GM18502 (cell line): ENCODE results near the gene ZNF292.
"Not testable (repeated sequence)": the region's sequence is repeated elsewhere in the genome, so short reads cannot be mapped to it uniquely, and the experiment has no call there.

Source experiments
- ATAC-seq: cut with Tn5 transposase; IDR thresholded peaks from one replicate; pipeline ENCODE4 v1.9.1; 2021; ENCODE audit warnings: mild to moderate bottlenecking; ENCODE audit not compliant: unreplicated experiment, poor library complexity

ZNF292 gene

DNA sequence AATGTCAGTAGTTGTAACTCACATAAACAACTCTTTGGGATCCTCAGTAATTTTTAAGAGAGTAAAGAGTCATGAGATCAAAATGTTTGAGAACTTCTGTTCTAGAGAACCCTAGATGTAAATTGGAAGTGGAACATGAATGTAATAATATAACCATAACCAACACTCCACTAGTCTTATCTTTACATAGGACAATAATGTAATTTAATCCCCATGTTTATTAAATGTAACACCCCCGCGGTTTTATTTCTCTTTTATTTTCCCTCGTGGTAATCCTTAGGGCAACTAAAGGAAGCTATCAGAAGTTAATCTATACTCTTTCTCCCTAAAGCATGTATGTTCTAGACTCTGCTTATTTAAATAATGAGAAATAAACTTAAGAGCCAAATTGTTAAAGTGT, 54.4 kb downstream of the ZNF292 start:
- no peak for ATAC-seq

- peak; percentile 94 for ATAC-seq
Measured at GRCh38 chr6:87210979-87211378, 55.6 kb downstream of the ZNF292 start.

GRCh38 chr6:87212596-87212995, 57.2 kb downstream of the ZNF292 start:
- no peak for ATAC-seq

DNA sequence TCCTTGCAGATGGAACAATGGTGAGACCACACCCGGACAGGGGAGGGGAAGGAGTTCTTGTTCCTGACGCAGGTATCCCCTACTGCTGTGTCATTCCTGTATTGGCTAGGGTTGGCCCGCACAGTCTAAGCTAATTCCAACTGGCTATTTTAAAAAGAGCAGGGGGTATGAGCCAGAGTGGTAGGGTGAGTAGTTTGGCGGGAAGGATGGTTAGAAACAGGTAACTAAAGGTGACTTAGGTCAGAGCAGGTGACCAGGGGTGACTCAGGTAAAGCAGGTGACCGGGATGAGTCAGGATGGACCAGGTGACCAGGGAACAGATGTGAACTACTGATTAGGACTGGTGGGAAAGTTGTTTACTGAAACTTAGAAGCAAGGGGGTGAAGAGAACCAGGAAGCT, 58.0 kb downstream of the ZNF292 start:
- ATAC-seq, result no peak

GRCh38 chr6:87214831-87215230, 59.5 kb downstream of the ZNF292 start:
- no peak for ATAC-seq

GRCh38 chr6:87220997-87221396, 65.6 kb downstream of the ZNF292 start:
- no peak for ATAC-seq

DNA sequence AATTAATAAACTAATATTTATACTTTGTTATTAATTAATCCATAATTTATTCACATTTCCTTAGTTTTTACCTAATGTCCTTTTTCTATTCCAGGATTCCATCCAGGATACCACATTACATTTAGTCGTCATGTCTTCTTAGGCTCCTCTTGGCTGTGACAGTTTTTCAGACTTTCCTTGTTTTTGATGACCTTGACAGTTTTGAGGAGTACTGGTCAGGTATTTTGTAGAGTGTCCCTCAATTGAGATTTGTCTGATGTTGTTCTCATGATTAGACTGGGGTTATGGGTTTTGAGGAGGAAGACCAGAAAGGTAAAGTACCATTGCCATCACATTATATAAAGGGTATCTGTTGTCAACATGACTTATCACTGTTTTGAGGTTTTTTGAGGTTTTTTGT, 67.3 kb downstream of the ZNF292 start:
- ATAC-seq, result no peak

- ATAC-seq, result no peak
Measured at GRCh38 chr6:87224971-87225370, 69.6 kb downstream of the ZNF292 start.

DNA sequence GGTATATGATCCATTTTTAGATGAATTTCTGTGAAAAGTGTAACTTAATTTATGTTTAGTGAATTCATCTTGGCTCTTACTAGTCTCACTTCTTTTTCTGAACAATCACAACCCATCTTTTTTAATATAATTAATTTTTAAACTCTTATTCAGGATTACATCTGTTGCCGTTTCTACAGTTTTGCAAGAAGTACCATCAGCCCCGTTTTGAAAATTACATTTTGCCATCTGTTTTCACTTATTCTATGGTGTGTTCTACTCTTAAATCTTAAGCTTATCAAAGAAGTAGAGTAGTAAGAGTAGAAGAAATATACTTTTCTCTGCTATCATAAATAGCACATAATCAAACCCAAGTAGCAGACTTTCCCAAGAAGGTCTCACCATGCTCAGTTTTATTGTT, 70.1 kb downstream of the ZNF292 start:
- no peak for ATAC-seq

DNA sequence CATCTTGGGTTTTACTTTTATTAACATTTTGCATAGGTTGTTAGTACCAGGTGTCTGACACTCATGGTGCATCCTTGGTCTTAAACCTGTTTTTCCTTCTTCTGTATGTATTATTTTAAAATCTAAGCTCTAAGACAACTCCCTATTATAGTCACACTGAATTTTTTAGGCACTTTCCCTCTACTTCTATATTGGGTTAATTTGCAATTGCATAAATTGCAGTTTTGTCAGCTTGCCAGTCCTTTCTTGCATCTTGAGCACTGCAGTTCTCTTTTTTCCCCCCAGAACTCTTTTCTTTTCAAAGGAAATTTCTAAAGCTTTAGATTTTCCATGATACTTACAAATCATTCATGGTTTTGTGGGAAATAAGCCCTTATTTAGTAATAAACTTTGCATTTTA, 70.6 kb downstream of the ZNF292 start:
- ATAC-seq, result no peak

- no peak for ATAC-seq
Measured at GRCh38 chr6:87230801-87231200, 75.4 kb downstream of the ZNF292 start.

- no peak for ATAC-seq
Measured at GRCh38 chr6:87237804-87238203, 82.4 kb downstream of the ZNF292 start.

- ATAC-seq, result not testable (repeated sequence)
Measured at GRCh38 chr6:87239098-87239635, 83.8 kb downstream of the ZNF292 start.

DNA sequence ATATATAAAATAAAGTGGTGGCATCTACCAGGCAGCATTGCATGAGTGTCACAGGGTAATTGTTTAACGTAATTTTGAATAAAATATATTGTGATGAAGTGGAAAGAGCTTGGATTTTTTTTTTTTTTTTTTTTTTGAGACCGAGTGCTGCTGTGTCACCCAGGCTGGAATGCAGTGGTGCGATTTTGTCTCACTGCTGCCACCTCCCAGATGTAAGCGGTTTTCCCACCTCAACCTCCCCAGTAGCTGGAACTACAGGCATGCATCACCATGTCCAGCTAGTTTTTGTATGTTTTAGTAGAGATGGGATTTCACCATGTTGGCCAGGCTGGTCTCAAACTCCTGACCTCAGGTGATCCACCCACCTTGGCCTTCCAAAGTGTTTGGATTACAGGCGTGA, 85.9 kb downstream of the ZNF292 start:
- no peak for ATAC-seq

DNA sequence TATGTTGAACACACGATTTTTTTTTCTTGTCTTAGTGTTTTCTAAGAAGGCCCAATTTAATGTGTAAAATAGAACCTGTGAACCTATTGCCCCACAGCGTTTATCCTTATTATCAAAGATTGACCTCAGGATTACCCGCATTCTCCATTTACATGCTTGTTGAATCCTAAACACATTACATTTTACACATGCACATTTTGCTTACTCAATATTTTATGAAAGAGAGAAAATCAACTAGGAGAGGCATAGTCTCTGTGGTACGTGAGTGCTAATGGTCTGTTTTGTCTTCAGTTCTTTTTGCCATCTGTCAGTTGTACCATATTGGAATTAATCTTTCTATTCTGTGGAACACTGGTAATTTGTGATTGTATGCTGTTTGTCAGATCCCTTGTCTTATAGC, 86.9 kb downstream of the ZNF292 start:
- no peak for ATAC-seq

- ATAC-seq, result no peak
Measured at GRCh38 chr6:87243812-87244211, 88.4 kb downstream of the ZNF292 start.

DNA sequence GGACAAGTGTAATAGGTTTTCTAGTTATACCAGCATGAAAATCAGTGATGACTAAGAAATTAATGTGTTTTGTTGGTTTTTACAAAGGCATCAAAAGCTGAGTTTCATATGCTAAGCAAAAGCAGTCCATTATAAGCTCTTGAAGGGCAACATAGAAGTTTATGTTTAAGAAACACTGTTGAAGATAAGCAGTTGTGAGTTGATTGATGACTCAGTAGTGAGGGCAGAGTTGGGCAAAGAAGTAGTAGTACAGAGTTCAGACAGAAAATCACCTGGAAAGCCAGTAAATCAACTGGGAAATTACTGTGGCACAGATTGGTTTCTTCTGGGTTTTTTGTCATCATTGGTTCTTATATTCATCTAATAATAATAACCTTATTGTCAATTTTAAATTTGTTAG, 89.0 kb downstream of the ZNF292 start:
- ATAC-seq, result no peak

DNA sequence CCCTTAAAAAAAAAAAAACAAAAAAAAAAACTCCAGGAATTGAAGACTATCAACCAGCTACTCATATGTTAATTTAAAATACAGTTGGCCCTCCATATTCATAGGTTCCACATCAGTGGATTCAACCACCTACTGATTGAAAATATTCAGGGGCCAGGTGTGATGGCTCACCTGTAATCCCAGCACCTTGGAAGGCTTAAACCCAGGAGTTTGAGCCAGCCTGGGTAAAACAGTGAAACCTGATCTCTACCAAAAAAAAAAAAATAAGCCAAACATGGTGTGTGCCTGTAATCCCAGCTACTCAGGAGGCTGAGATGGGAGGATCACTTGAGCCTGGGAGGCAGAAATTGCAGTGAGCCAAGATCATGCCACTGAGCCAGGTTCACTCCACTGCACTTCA, 94.7 kb downstream of the ZNF292 start:
- ATAC-seq, result no peak

- peak; percentile 44 for ATAC-seq
Measured at GRCh38 chr6:87251225-87251624, 95.9 kb downstream of the ZNF292 start.

DNA sequence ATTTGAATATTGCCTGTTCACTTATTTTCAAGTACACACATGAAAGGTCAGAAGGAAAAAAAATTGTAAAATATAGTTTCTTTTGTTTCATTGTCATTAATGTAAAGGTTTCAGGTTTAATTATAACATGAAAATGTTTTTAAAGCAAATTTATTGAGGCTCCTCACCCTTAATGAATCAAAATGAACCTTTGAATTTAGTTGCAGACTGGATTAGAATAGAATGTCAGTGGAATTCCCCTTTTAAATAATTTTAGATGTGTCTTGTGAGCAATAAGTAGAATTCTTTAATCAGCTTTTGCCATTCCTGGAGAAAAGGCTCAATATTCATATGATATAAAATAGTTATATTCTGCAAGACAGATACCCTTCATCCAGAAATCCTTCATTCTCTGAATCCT, 96.4 kb downstream of the ZNF292 start:
- ATAC-seq, result no peak

DNA sequence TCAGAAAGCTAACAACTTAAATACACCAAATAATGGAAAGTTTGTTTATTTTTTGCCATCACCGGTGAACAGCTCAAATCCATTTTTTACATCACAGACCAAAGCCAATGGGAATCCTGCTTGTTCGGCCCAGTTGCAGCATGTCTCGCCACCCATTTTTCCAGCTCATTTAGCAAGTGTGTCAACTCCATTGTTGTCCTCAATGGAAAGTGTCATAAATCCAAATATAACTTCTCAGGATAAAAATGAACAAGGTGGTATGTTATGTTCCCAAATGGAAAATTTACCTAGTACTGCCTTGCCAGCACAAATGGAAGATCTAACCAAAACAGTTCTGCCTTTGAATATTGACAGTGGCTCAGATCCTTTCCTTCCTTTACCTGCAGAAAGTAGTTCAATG, 101.7 kb downstream of the ZNF292 start:
- ATAC-seq, result no peak

DNA sequence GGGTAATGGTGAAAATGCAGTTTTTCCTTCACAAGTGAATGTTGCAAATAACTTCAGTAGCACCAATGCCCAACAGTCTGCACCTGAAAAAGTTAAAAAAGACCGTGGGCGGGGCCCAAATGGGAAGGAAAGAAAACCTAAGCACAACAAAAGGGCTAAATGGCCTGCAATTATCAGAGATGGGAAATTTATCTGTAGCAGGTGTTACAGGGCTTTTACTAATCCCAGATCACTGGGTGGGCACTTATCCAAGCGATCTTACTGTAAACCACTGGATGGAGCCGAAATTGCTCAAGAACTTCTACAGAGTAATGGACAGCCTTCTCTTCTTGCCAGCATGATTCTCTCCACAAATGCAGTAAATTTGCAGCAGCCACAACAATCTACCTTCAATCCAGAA, 102.2 kb downstream of the ZNF292 start:
- ATAC-seq, result no peak

- no peak for ATAC-seq
Measured at GRCh38 chr6:87257975-87258374, 102.6 kb downstream of the ZNF292 start.
